Measurements from ENCODE around the gene C16orf54. TPM values are rescaled to one million over a fixed set of nuclear protein-coding genes. Genes with fewer than 3 reads are reported as not detected.
"Not testable (repeated sequence)": the region's sequence is repeated elsewhere in the genome, so short reads cannot be mapped to it uniquely, and the experiment has no call there.

The C16orf54 gene
- total RNA-seq, 8 experiments from 2014 or later = 0.05 to 0.28 (median 0.16) TPM; not detected in 2

DNA sequence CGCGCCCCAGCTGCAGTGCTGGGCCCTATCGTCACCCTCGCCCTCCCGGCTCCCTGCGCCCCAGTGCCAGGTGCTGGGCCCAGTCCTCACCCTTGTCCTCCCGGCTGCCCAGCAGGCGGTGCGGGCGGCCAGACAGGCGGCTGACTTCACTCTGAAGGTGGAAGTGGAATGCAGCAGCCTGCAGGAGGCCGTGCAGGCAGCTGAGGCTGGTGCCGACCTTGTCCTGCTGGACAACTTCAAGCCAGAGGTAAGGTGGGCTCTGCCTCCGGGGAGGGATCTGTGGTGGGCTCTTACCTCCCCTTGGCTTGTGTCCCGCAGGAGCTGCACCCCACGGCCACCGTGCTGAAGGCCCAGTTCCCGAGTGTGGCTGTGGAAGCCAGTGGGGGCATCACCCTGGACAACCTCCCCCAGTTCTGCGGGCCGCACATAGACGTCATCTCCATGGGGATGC lies 48.9 kb downstream of the C16orf54 start:
- H3K4me1 ChIP-seq (replicated peaks in 1 of 2) = peaks cover 4 to 5% of the 10 kb centered on the region in 2 donors
- in situ Hi-C loops (cut with MboI; ENCODE audit: low pct_unique_long_range_greater_than_20kb in 2 of 9, low sequenced_read_pairs in 9 of 9, unreplicated experiment in 9 of 9) = no loop called here
- no peak for ATAC-seq (replicated peaks in 6 of 8)
- no peak overlapping the region for H3K4me3 ChIP-seq
- H3K27ac ChIP-seq = no peak overlapping the region
- WGBS, 10 experiments = 0 to 100% (median 97%) methylated on average over 1 to 4 of the region's 21 CpGs; no CpG with 5 or more reads in 6 of the 10 experiments

GRCh38 chr16:29695675-29696074 lies 50.1 kb downstream of the C16orf54 start:
- H3K4me3 ChIP-seq; ATAC-seq (replicated peaks in 6 of 8); H3K4me1 ChIP-seq (replicated peaks in 1 of 2); H3K27ac ChIP-seq; in situ Hi-C loops (cut with MboI; ENCODE audit: low pct_unique_long_range_greater_than_20kb in 2 of 9, low sequenced_read_pairs in 9 of 9, unreplicated experiment in 9 of 9): not testable (repeated sequence)
- WGBS, 10 experiments = 96 to 100% (median 100%) methylated on average over 1 to 3 of the region's 3 CpGs; no CpG with 5 or more reads in 6 of the 10 experiments

- in situ Hi-C loops (cut with MboI; ENCODE audit: low pct_unique_long_range_greater_than_20kb in 2 of 9, low sequenced_read_pairs in 9 of 9, unreplicated experiment in 9 of 9) = no loop called here
- ATAC-seq (replicated peaks in 6 of 8) = no peak
- Histone ChIP-seq H3K27ac (no peak overlapping the region), H3K4me1 (replicated peaks in 1 of 2) (no peaks in the 10 kb centered on the region), H3K4me3 (no peak overlapping the region)
- WGBS, 10 experiments = 90% methylated on average over 2 of the region's 41 CpGs; no CpG with 5 or more reads in 9 of the 10 experiments
Observed at GRCh38 chr16:29694384-29695195, 51.2 kb downstream of the C16orf54 start.

DNA sequence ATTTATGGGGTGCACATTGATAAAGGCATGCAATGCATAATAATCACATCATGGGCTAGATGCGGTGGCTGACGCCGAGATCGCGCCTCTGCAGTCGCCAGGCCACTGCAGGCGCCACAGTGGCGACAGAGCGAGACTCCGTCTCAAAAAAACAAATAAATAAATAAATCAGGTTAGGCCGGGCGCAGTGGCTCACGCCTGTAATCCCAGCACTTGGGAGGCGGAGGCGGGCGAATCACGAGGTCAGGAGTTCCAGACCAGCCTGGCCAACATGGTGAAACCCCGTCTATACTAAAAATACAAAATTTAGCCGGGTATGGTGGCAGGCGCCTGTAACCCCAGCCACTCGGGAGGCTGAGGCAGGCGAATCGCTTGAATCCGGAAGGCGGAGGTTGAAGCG lies 53.2 kb downstream of the C16orf54 start:
- ATAC-seq (replicated peaks in 6 of 8); H3K4me1 ChIP-seq (replicated peaks in 1 of 2); H3K27ac ChIP-seq; in situ Hi-C loops (cut with MboI; ENCODE audit: low pct_unique_long_range_greater_than_20kb in 2 of 9, low sequenced_read_pairs in 9 of 9, unreplicated experiment in 9 of 9); H3K4me3 ChIP-seq: not testable (repeated sequence)
- 91 to 100% (median 98%) methylated on average over 5 to 18 of the region's 26 CpGs; no CpG with 5 or more reads in 3 of the 10 experiments for WGBS, 10 experiments

Other genes starting within 250 kb of the C16orf54 start
- gene NPIPB12, start 239.6 kb downstream of the C16orf54 start, total RNA-seq = 10 to 100 TPM in 4 of 8 experiments, 1 to 10 TPM in 4; 3.4 to 43.7 (median 11.4) TPM
- 1 to 10 TPM in 1 of 8 experiments, under 1 TPM in 7; 0.07 to 1.1 (median 0.35) TPM for gene SPN, start 82.7 kb downstream of the C16orf54 start, total RNA-seq
- 100 to 1,000 TPM in 1 of 8 experiments, 10 to 100 TPM in 7; 37.7 to 133 (median 52.8) TPM for gene QPRT, start 66.8 kb downstream of the C16orf54 start, total RNA-seq
- gene ZG16, start 32.3 kb upstream of the C16orf54 start, total RNA-seq = under 1 TPM in 5 of 8 experiments, not detected in 3; 0.08 to 0.19 (median 0.10) TPM
- gene KIF22, start 44.8 kb upstream of the C16orf54 start, total RNA-seq = 10 to 100 TPM; 16.1 to 96.3 (median 24.4) TPM
- 100 to 1,000 TPM in 7 of 8 experiments, 10 to 100 TPM in 1; 80.2 to 354 (median 177) TPM for gene MAZ, start 60.5 kb upstream of the C16orf54 start, total RNA-seq
- 10 to 100 TPM in 5 of 8 experiments, 1 to 10 TPM in 3; 1.4 to 72.7 (median 28.4) TPM for gene PRRT2, start 66.2 kb upstream of the C16orf54 start, total RNA-seq
- gene PAGR1, start 70.2 kb upstream of the C16orf54 start, total RNA-seq = 10 to 100 TPM; 13.7 to 53.0 (median 28.2) TPM
- 100 to 1,000 TPM in 1 of 8 experiments, 10 to 100 TPM in 4, 1 to 10 TPM in 3; 3.2 to 179 (median 31.0) TPM for gene MVP, start 74.5 kb upstream of the C16orf54 start, total RNA-seq
- gene CDIPT, start 117.2 kb upstream of the C16orf54 start, total RNA-seq = 10 to 100 TPM; 38.1 to 64.9 (median 44.0) TPM
- 10 to 100 TPM; 20.4 to 95.6 (median 70.1) TPM for gene SEZ6L2, start 153.6 kb upstream of the C16orf54 start, total RNA-seq
- 10 to 100 TPM in 7 of 8 experiments, 1 to 10 TPM in 1; 8.9 to 30.8 (median 16.9) TPM for gene ASPHD1, start 154.5 kb upstream of the C16orf54 start, total RNA-seq
- 10 to 100 TPM in 6 of 8 experiments, 1 to 10 TPM in 2; 9.1 to 82.6 (median 15.2) TPM for gene KCTD13, start 180.2 kb upstream of the C16orf54 start, total RNA-seq
- 10 to 100 TPM; 34.4 to 77.6 (median 56.2) TPM for gene TMEM219, start 216.1 kb upstream of the C16orf54 start, total RNA-seq
- gene TAOK2, start 227.9 kb upstream of the C16orf54 start, total RNA-seq = 10 to 100 TPM; 27.0 to 54.4 (median 38.6) TPM
- 10 to 100 TPM in 7 of 8 experiments, 1 to 10 TPM in 1; 7.9 to 30.4 (median 16.9) TPM for gene HIRIP3, start 249.6 kb upstream of the C16orf54 start, total RNA-seq

Measured in motor neuron (in vitro differentiated cells).